H1 (cell line): ENCODE data around the gene DNTTIP2. TPM values are rescaled to one million over a fixed set of nuclear protein-coding genes. Genes with fewer than 3 reads are reported as not detected.
"Not testable (repeated sequence)": the region's sequence is repeated elsewhere in the genome, so short reads cannot be mapped to it uniquely, and the experiment has no call there.

ENCODE experiments used
- CTCF ChIA-PET: fragments of 300-600 bp; sonication (Branson Sonifier 250); formaldehyde crosslinking; loops from one replicate; lab custom pipeline; 2021; ENCODE audit not compliant: partially characterized antibody; lab: Charles Lee
- POLR2A ChIA-PET: fragments of 300-600 bp; sonication (Branson Sonifier 250); formaldehyde crosslinking; loops from one replicate; lab custom pipeline; 2021; ENCODE audit warnings: inconsistent platforms; ENCODE audit not compliant: partially characterized antibody; lab: Charles Lee
- DNase-seq, 2 experiments: peaks; one replicate each; pipeline versions ENCODE4 v3.0.0 to v3.0.0-alpha.2; 2010 to 2022; ENCODE audit warnings: low spot score in 2 of 2, low read depth in 1 of 2, mixed read lengths in 1 of 2
- FAIRE-seq: peaks from 2 replicates; lab custom pipeline; 2011; peaks lifted over from hg19 to GRCh38; lab: Jason Lieb, UNC
- H2AFZ ChIP-seq: 2 replicates; pipeline ENCODE4 v1.8.1; 2012; ENCODE audit warnings: low read length, inconsistent platforms
- H2AK5ac ChIP-seq: 2 replicates; pipeline ENCODE4 v1.6.1; 2013; ENCODE audit warnings: low read depth, low read length
- H2BK120ac ChIP-seq: replicated peaks from 2 replicates; pipeline ENCODE3; 2013; ENCODE audit warnings: low read depth, low read length, inconsistent platforms
- H2BK12ac ChIP-seq: 2 replicates; pipeline ENCODE4 v1.6.1; 2013; ENCODE audit warnings: low read depth, low read length
- H2BK15ac ChIP-seq: 2 replicates; pipeline ENCODE4 v1.6.1; 2013; ENCODE audit warnings: low read length
- H2BK20ac ChIP-seq: 2 replicates; pipeline ENCODE4 v1.6.1; 2013; ENCODE audit warnings: low read length
- H2BK5ac ChIP-seq: 2 replicates; pipeline ENCODE4 v1.6.1; 2013; ENCODE audit warnings: low read depth, low read length
- H3K14ac ChIP-seq: 2 replicates; pipeline ENCODE4 v1.6.1; 2013; ENCODE audit warnings: inconsistent platforms; ENCODE audit not compliant: insufficient read length
- H3K18ac ChIP-seq: 2 replicates; pipeline ENCODE4 v1.6.1; 2013; ENCODE audit warnings: low read length; ENCODE audit errors: extremely low read depth
- H3K23ac ChIP-seq: 2 replicates; pipeline ENCODE4 v1.6.1; 2013; ENCODE audit warnings: inconsistent platforms; ENCODE audit not compliant: insufficient read length
- H3K23me2 ChIP-seq: 2 replicates; pipeline ENCODE4 v1.6.1; 2013; ENCODE audit warnings: low read depth, low read length
- H3K27ac ChIP-seq: 2 replicates; pipeline ENCODE4 v1.6.1; 2011; ENCODE audit warnings: low read depth, low read length, inconsistent platforms
- H3K27me3 ChIP-seq, 4 experiments: replicated peaks in 1 of 4; 1 replicate in 1 of 4; 2 replicates in 3 of 4; pipeline versions ENCODE4 v1.6.1 to v1.8.1; 2011 to 2013; ENCODE audit warnings: low read length in 3 of 4, mild to moderate bottlenecking in 3 of 4, inconsistent platforms in 2 of 4, mixed read lengths in 2 of 4, moderate library complexity in 1 of 4; ENCODE audit not compliant: control insufficient read depth in 3 of 4, insufficient read depth in 3 of 4; ENCODE audit errors: extremely low read depth in 1 of 4
- H3K36me3 ChIP-seq, 4 experiments: 2 replicates each; pipeline versions ENCODE4 v1.6.1 to v1.8.1; 2011 to 2013; ENCODE audit warnings: mild to moderate bottlenecking in 4 of 4, low read length in 3 of 4, moderate library complexity in 2 of 4, control low read depth in 1 of 4, inconsistent platforms in 1 of 4; ENCODE audit not compliant: insufficient read depth in 4 of 4, control insufficient read depth in 2 of 4
- H3K4ac ChIP-seq: replicated peaks from 2 replicates; pipeline ENCODE3; 2013; ENCODE audit warnings: low read length, low read depth, mixed read lengths, inconsistent platforms; ENCODE audit not compliant: insufficient read length
- H3K4me1 ChIP-seq, 4 experiments: replicated peaks in 1 of 4; 1 replicate in 1 of 4; 2 replicates in 3 of 4; pipeline versions ENCODE4 v1.6.1 to v1.8.1; 2011 to 2013; ENCODE audit warnings: low read length in 3 of 4, inconsistent platforms in 2 of 4, mixed read lengths in 1 of 4; ENCODE audit not compliant: insufficient read depth in 4 of 4, control insufficient read depth in 3 of 4
- H3K4me2 ChIP-seq, 2 experiments: 2 replicates each; pipeline versions ENCODE4 v1.6.1 to v1.8.1; 2011 to 2013; ENCODE audit warnings: low read depth in 2 of 2, low read length in 2 of 2, control low read depth in 1 of 2, inconsistent platforms in 1 of 2, mild to moderate bottlenecking in 1 of 2; ENCODE audit not compliant: insufficient read depth in 1 of 2
- H3K4me3 ChIP-seq, 4 experiments: fragments of 200-600, 300-600 bp in 1 of 4; sonication (generic), shearing (Covaris generic), sonication (Bioruptor Twin) in 1 of 4; 2 replicates each; pipeline versions ENCODE4 v1.5.1 to v1.8.1; 2011 to 2016; ENCODE audit warnings: low read length in 4 of 4, low read depth in 3 of 4, control low read depth in 2 of 4, inconsistent platforms in 2 of 4, mild to moderate bottlenecking in 2 of 4, mixed read lengths in 1 of 4, moderate library complexity in 1 of 4; ENCODE audit not compliant: insufficient read depth in 2 of 4; ENCODE audit errors: extremely low read depth in 1 of 4
- H3K56ac ChIP-seq: replicated peaks from 2 replicates; pipeline ENCODE3; 2013; ENCODE audit warnings: low read depth, mild to moderate bottlenecking, mixed read lengths, low read length, inconsistent platforms; ENCODE audit not compliant: insufficient read length
- H3K79me1 ChIP-seq: 2 replicates; pipeline ENCODE4 v1.6.1; 2013; ENCODE audit warnings: low read depth, low read length, control low read depth
- H3K79me2 ChIP-seq, 2 experiments: 2 replicates each; pipeline versions ENCODE4 v1.6.1 to v1.8.1; 2012 to 2013; ENCODE audit warnings: low read length in 2 of 2, mild to moderate bottlenecking in 2 of 2, inconsistent platforms in 1 of 2; ENCODE audit not compliant: insufficient read depth in 2 of 2, control insufficient read depth in 1 of 2
- H3K9ac ChIP-seq, 4 experiments: replicated peaks in 1 of 4; 1 replicate in 1 of 4; 2 replicates in 3 of 4; pipeline versions ENCODE4 v1.6.1 to v1.8.1; 2011 to 2013; ENCODE audit warnings: low read depth in 3 of 4, low read length in 3 of 4, control low read depth in 2 of 4, mild to moderate bottlenecking in 2 of 4, moderate library complexity in 2 of 4, inconsistent platforms in 1 of 4; ENCODE audit errors: extremely low read depth in 1 of 4
- H3K9me3 ChIP-seq, 2 experiments: 2 replicates each; pipeline versions ENCODE4 v1.6.1 to v1.8.1; 2012 to 2013; ENCODE audit warnings: mild to moderate bottlenecking in 2 of 2, moderate library complexity in 2 of 2, control low read depth in 1 of 2, inconsistent platforms in 1 of 2, low read depth in 1 of 2, low read length in 1 of 2, mixed read lengths in 1 of 2; ENCODE audit not compliant: insufficient read depth in 2 of 2
- H4K20me1 ChIP-seq, 2 experiments: replicated peaks in 1 of 2; 2 replicates each; pipeline versions ENCODE3 to v1.8.1; 2011 to 2013; ENCODE audit warnings: inconsistent platforms in 2 of 2, low read length in 2 of 2, mild to moderate bottlenecking in 1 of 2; ENCODE audit not compliant: insufficient read depth in 2 of 2, control insufficient read depth in 1 of 2
- H4K5ac ChIP-seq: 2 replicates; pipeline ENCODE4 v1.6.1; 2013; ENCODE audit warnings: low read length, low read depth, mixed read lengths, inconsistent platforms; ENCODE audit not compliant: insufficient read length
- H4K8ac ChIP-seq: 2 replicates; pipeline ENCODE4 v1.8.0; 2013; ENCODE audit warnings: mild to moderate bottlenecking, moderate library complexity, low read length, inconsistent platforms; ENCODE audit not compliant: insufficient read depth; ENCODE audit errors: extremely low read depth
- H4K91ac ChIP-seq: replicated peaks from 2 replicates; pipeline ENCODE3; 2013; ENCODE audit warnings: low read length, mixed read lengths, inconsistent platforms; ENCODE audit not compliant: insufficient read length
- POU5F1 ChIP-seq: IDR thresholded peaks from 2 replicates; pipeline ENCODE4 v1.6.1; 2011; ENCODE audit warnings: low read depth, mild to moderate bottlenecking, low read length, moderate library complexity
- SIX5 ChIP-seq: IDR thresholded peaks from 2 replicates; pipeline ENCODE4 v1.6.1; 2011; ENCODE audit warnings: mild to moderate bottlenecking, low read depth, low read length
- WGBS, 2 experiments: shearing (Covaris generic) in 1 of 2; methylation state at CpG; one replicate each; pipeline versions ENCODE4 v1.1.6 to v1.1.7; 2013 to 2015; ENCODE audit warnings: low lambda C conversion rate in 2 of 2, mixed read lengths in 2 of 2, inconsistent platforms in 1 of 2, low coverage in 1 of 2, missing lambda C conversion rate in 1 of 2; ENCODE audit not compliant: insufficient replicate concordance in 2 of 2, insufficient coverage in 1 of 2, insufficient read length in 1 of 2; ENCODE audit errors: extremely low coverage in 1 of 2, missing lambda C conversion rate in 1 of 2; 5-methylcytosine and 5-hydroxymethylcytosine counted together
- polyA plus RNA-seq, 7 experiments: library from polyadenylated mRNA; depleted of rRNA in 3 of 7; stranded (reverse) in 5 of 7; unstranded in 2 of 7; fragments of >200 nt in 5 of 7; fragments of 200-250 nt in 2 of 7; gene quantifications; 1 replicate in 5 of 7; 2 replicates in 1 of 7; 4 replicates in 1 of 7; pipeline versions ENCODE4 v1.2.1 to v1.2.3, GENCODE V29; 2011 to 2013; ENCODE audit warnings: missing spikeins in 2 of 7, mixed read lengths in 2 of 7
- total RNA-seq: library from RNA; stranded (reverse); fragmentation: NEBNext Ultra II Directional; extraction: Animal tissue kit (Norgen Biotek cat#: 25700); gene quantifications from 2 replicates; pipeline ENCODE4 v1.2.1, GENCODE V29; 2021

Gene DNTTIP2
- total and polyA plus RNA-seq, 2 of the 8 experiments (the other 6 are each of a cell fraction or from before 2014, with no cell fraction given) = 6.3 to 80.4 TPM

DNA sequence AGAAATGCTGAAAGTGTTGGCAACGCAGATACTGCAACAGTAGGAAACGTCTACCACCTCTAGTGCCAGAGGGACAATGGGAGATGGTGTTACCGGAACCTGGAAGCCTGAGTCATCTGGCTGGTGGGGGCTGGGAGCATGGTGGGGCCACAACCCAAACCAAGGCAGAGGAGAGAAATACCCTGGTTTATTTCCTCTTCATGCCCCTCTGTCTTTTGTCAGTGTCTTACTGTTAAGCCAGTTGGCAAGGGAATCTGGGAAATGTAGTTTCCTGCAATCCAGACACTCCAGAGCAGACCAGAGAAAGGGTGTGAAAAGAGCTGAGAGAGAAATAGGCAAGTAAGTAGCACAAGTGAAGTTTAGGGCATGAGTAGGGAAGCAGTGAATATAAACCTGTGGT is 14.8 kb downstream of the DNTTIP2 start:
- Histone ChIP-seq H3K9me3 (no peaks in the 10 kb centered on the region), H3K23me2 (no peaks in the 10 kb centered on the region), H3K18ac (no peak overlapping the region), H3K4me3 (no peak overlapping the region), H3K27ac (no peak overlapping the region), H3K79me2 (no peaks in the 10 kb centered on the region), H2BK5ac (no peak overlapping the region), H3K4me2 (no peak overlapping the region; a peak in 1 of 4 replicates), H4K5ac (no peak overlapping the region), H2BK15ac (no peak overlapping the region), H3K4ac (no peak overlapping the region), H3K79me1 (no peaks in the 10 kb centered on the region), H3K9ac (no peak overlapping the region), H2BK12ac (no peak overlapping the region), H2AFZ (no peak overlapping the region), H3K36me3 (peaks cover 0 to 8% (median 2%) of the 10 kb centered on the region in 4 experiments; a peak in 5 of 8 replicates), H2AK5ac (no peak overlapping the region), H2BK120ac (no peak overlapping the region), H4K91ac (no peak overlapping the region), H3K27me3 (no peaks in the 10 kb centered on the region), H4K8ac (no peak overlapping the region), H3K4me1 (no peaks in the 10 kb centered on the region), H3K14ac (no peak overlapping the region), H3K23ac (no peak overlapping the region), H4K20me1 (no peaks in the 10 kb centered on the region), H2BK20ac (no peak overlapping the region), H3K56ac (no peak overlapping the region)
- no peak for DNase-seq
- 84% methylated on average over 3 of the region's 3 CpGs; no CpG with 5 or more reads in 1 of the 2 experiments for WGBS, 2 experiments
- TF ChIP-seq SIX5 = peak; percentile 42
- no peak for TF ChIP-seq POU5F1
- ChIA-PET POLR2A (interaction anchor here (1.6 kb wide), 1 partner anchor 15 kb away, joined by 6 read pairs; the partner anchor contains the start of gene DNTTIP2), CTCF (interaction anchor here (1.2 to 1.6 kb wide), 2 partner anchors 13 to 21 kb away, joined by 4 read pairs; no protein-coding TSS in a partner anchor)
- no peak for FAIRE-seq

DNA sequence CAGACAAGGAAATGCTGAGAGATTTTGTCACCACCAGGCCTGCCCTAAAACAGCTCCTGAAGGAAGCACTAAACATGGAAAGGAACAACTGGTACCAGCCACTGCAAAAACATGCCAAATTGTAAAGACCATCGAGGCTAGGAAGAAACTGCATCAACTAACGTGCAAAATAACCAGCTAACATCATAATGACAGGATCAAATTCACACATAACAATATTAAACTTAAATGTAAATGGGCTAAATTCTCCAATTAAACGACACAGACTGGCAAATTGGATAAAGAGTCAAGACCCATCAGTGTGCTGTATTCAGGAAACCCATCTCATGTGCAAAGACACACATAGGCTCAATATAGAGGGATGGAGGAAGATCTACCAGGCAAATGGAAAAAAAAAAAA is 21.4 kb downstream of the DNTTIP2 start:
- H2BK120ac ChIP-seq, H4K5ac ChIP-seq, H3K4ac ChIP-seq, DNase-seq, H2AK5ac ChIP-seq, H3K23me2 ChIP-seq, H4K8ac ChIP-seq, H3K27ac ChIP-seq, H2BK5ac ChIP-seq, H3K56ac ChIP-seq, H3K9ac ChIP-seq, CTCF ChIA-PET, H2BK15ac ChIP-seq, H3K4me3 ChIP-seq, H3K4me1 ChIP-seq, H3K79me2 ChIP-seq, H3K4me2 ChIP-seq, H3K23ac ChIP-seq, H2BK20ac ChIP-seq, H3K27me3 ChIP-seq, H3K14ac ChIP-seq, H3K36me3 ChIP-seq, H4K20me1 ChIP-seq, H3K79me1 ChIP-seq, FAIRE-seq, H4K91ac ChIP-seq, H3K18ac ChIP-seq, H2BK12ac ChIP-seq, H3K9me3 ChIP-seq, POLR2A ChIA-PET, H2AFZ ChIP-seq: not testable (repeated sequence)
- 71% methylated on average over 3 of the region's 3 CpGs; no CpG with 5 or more reads in 1 of the 2 experiments for WGBS, 2 experiments
